Choroid plexus epithelial cell (primary cell): ENCODE measurements around the gene LARGE1.

Experiments used
- DNase-seq: peaks from one replicate; pipeline ENCODE4 v3.0.0-alpha.2; 2010; ENCODE audit warnings: low read depth
- H3K4me3 ChIP-seq: 2 replicates; pipeline ENCODE4 v1.5.1; 2011; ENCODE audit warnings: low read depth, mild to moderate bottlenecking, control low read depth, low read length, moderate library complexity
- TF ChIP-seq, protein P1 (sequence below): conservative IDR thresholded peaks from 2 replicates; pipeline ENCODE4 v1.5.1; 2011; ENCODE audit warnings: low read depth, mild to moderate bottlenecking, control low read depth, inconsistent platforms, low read length, moderate library complexity

LARGE1 gene

DNA sequence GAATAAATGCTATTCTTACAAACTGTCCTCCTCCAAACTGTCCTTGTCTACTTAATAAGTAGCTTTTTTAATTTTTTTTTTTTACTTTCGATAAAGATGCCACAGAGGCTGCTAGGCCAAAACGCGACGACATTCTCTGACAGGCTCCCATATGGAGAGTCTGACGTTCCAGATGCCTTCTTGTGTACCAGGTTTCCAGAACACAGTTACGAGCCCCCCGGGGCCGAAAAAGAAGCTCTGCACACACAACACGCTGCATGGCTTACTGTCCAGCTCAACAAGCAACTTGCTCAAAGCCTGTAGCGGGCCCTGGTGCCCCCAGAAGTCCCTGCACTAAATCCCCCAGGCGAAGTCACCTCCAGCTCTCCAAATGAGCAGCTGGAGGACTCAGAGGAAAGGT is 39.3 kb downstream of the LARGE1 start:
- DNase-seq: no peak
- TF ChIP-seq, protein P1, sequence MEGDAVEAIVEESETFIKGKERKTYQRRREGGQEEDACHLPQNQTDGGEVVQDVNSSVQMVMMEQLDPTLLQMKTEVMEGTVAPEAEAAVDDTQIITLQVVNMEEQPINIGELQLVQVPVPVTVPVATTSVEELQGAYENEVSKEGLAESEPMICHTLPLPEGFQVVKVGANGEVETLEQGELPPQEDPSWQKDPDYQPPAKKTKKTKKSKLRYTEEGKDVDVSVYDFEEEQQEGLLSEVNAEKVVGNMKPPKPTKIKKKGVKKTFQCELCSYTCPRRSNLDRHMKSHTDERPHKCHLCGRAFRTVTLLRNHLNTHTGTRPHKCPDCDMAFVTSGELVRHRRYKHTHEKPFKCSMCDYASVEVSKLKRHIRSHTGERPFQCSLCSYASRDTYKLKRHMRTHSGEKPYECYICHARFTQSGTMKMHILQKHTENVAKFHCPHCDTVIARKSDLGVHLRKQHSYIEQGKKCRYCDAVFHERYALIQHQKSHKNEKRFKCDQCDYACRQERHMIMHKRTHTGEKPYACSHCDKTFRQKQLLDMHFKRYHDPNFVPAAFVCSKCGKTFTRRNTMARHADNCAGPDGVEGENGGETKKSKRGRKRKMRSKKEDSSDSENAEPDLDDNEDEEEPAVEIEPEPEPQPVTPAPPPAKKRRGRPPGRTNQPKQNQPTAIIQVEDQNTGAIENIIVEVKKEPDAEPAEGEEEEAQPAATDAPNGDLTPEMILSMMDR: no peak
- no peak overlapping the region for H3K4me3 ChIP-seq

DNA sequence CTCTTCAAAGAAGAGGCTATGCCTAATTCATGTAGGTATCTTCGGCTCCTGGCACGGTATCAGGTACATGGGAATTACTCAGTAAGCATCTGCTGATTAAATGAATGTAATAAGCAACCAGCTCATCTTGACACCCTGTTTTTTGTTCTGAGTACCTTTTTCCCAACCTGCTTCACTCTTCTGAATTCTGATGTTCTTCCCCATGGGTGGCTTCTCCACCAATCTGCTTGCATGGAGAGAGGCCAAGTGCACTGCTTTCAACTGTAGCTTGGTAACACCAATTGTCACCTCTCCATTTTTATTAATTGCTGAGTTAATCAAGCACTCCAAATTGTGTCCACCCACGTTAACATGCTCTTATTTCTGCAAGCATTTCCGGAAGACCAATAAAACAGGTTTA is 40.5 kb downstream of the LARGE1 start:
- DNase-seq: no peak
- TF ChIP-seq, protein P1: no peak
- no peak overlapping the region for H3K4me3 ChIP-seq

DNA sequence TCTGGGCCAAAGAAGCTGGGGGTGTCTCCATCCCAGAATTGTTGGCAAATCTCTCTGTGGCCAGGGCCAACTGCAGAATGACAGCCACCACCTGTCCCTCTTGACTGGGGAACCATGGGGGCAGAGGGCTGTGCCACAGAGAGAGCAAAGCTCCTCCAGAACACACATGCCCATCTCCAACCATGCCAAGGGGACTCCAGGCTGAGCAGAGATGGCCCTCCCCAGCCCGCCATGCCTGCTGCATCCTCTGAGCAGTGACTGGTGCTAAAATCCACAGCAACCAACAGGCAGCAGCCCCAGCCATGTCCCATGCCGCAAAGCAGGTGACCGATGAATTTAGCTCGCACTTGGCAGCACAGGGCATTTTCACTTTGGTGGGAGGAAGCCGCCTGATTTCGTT is 45.0 kb downstream of the LARGE1 start:
- no peak overlapping the region for H3K4me3 ChIP-seq
- TF ChIP-seq, protein P1: no peak
- no peak for DNase-seq

DNA sequence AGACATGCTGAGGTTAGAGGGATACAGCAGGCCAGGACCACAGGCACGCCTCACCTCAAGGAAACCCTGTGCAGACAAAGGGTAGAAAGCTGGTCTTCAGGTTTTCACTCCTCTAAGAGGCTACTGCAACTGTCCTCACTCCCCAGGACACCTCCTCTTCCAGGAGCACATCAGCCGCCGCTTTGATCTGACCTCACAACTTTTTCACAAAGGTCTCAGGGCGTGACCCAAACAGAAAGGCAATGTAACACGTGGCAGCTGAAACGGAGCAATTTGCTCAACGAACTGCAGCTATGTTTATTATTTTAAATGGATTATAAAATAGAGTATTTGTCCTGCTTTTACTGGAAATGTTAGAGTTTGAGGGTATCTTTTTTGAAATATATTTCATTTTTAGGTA is 46.1 kb downstream of the LARGE1 start:
- TF ChIP-seq, protein P1: no peak
- H3K4me3 ChIP-seq: no peak overlapping the region
- no peak for DNase-seq

DNA sequence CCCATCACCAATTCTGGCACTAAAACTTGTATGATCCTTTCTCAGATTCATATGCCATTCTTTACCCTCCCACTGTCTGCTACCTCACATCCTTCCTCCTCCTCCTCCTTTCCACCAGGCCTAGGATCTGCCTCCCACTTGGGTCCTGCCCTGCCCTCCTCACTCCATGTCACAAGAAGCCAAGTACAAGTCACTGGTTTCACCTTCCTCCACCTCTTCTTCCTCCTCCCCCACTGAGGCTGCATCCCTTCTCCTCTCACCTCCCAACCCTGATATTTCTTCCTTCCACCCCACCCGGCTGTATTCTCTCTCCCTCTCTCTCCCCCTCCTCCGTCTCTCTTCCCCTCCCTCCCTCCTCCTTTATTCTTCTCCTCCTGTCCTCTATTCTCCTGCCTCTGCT is 46.6 kb downstream of the LARGE1 start:
- TF ChIP-seq, protein P1: no peak
- DNase-seq: no peak
- no peak overlapping the region for H3K4me3 ChIP-seq

DNA sequence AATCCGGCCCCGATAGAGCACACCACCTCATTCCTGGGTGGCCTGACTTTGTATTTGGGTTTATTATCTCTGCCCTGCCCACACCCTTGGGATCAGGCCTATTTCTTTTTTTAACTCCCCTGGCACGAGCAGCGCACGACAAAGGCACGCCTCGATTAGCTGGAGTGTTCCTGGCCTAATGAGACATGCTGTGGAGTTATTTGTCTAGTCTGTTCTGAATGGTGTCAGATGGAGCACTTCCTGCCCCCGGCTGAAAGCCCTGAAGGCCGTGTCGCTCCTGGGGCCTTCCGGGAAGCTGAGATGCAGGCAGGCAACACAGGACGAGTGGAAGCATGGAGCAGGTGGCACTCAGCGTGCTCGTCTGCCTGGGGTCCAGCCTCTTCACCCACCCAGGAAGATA is 47.1 kb downstream of the LARGE1 start:
- H3K4me3 ChIP-seq: no peak overlapping the region
- no peak for DNase-seq
- TF ChIP-seq, protein P1: no peak

DNA sequence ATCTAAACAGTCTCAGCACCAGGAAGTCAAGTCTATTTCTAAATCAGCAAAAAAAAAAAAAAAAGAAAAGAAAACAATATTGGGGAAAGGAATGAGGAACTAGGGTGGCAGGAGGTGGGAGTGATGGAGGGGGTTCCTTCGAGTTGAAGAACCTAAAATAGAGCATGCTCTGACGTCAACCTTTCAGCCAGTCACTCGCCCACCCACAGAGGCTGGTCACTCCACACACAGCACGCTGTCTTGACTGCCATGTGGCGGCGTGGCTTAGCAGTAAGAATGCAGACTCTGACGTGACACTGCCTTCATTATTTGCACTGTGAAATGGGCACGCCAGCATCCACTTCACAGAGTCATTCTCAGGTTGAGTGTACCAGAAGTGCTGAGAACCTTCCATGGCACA is 48.3 kb downstream of the LARGE1 start:
- no peak overlapping the region for H3K4me3 ChIP-seq
- no peak for DNase-seq
- TF ChIP-seq, protein P1: no peak
